H1 (cell line): Measurements from ENCODE around the gene COLQ. TPM values are rescaled to one million over a fixed set of nuclear protein-coding genes. Genes with fewer than 3 reads are reported as not detected.

ENCODE experiments used
- ASH2L ChIP-seq: fragments of 200-600, 300-600 bp; sonication (generic); IDR thresholded peaks from one replicate; pipeline ENCODE4 v1.7.1; 2017; ENCODE audit warnings: low read length
- ATF3 ChIP-seq: IDR thresholded peaks from 2 replicates; pipeline ENCODE4 v1.6.1; 2011; ENCODE audit warnings: low read depth, mild to moderate bottlenecking, low read length; ENCODE audit not compliant: insufficient read depth
- GTF2F1 ChIP-seq: IDR thresholded peaks from 2 replicates; pipeline ENCODE4 v1.6.1; 2012; ENCODE audit warnings: low read depth, low read length, improper control_type of control experiment, borderline replicate concordance
- POLR2A ChIP-seq, 2 experiments: IDR thresholded peaks; 1 replicate in 1 of 2; 2 replicates in 1 of 2; pipeline ENCODE4 v1.6.1; 2011; ENCODE audit warnings: low read depth in 2 of 2, low read length in 2 of 2, mild to moderate bottlenecking in 2 of 2; ENCODE audit errors: control extremely low read depth in 1 of 2
- RAD21 ChIP-seq, 2 experiments: IDR thresholded peaks in 1 of 2; conservative IDR thresholded peaks in 1 of 2; 2 replicates each; pipeline ENCODE4 v1.6.1; 2011; ENCODE audit warnings: low read depth in 2 of 2, low read length in 2 of 2, improper control_type of control experiment in 1 of 2, inconsistent platforms in 1 of 2, mild to moderate bottlenecking in 1 of 2, moderate library complexity in 1 of 2
- RBBP5 ChIP-seq: IDR thresholded peaks from 2 replicates; pipeline ENCODE4 v1.7.1; 2012; ENCODE audit warnings: low read depth, mild to moderate bottlenecking, inconsistent platforms, low read length, moderate library complexity, borderline replicate concordance
- RFX5 ChIP-seq: IDR thresholded peaks from 2 replicates; pipeline ENCODE4 v1.6.1; 2011; ENCODE audit warnings: low read depth, low read length, improper control_type of control experiment, borderline replicate concordance
- SIN3A ChIP-seq, 2 experiments: IDR thresholded peaks in 1 of 2; conservative IDR thresholded peaks in 1 of 2; 2 replicates each; pipeline ENCODE4 v1.6.1; 2011 to 2012; ENCODE audit warnings: low read length in 2 of 2, improper control_type of control experiment in 1 of 2, low read depth in 1 of 2, mild to moderate bottlenecking in 1 of 2
- SP4 ChIP-seq: IDR thresholded peaks from 2 replicates; pipeline ENCODE4 v1.6.1; 2012; ENCODE audit warnings: low read length, inconsistent platforms
- SUZ12 ChIP-seq: fragments of 200-600 bp; sonication (generic); IDR thresholded peaks from 2 replicates; pipeline ENCODE4 v1.6.1; 2012; ENCODE audit warnings: mild to moderate bottlenecking, inconsistent platforms, low read length, moderate library complexity, mixed read lengths
- polyA plus RNA-seq, 7 experiments: library from polyadenylated mRNA; depleted of rRNA in 3 of 7; stranded (reverse) in 5 of 7; unstranded in 2 of 7; fragments of >200 nt in 5 of 7; fragments of 200-250 nt in 2 of 7; gene quantifications; 1 replicate in 5 of 7; 2 replicates in 1 of 7; 4 replicates in 1 of 7; pipeline versions ENCODE4 v1.2.1 to v1.2.3, GENCODE V29; 2011 to 2013; ENCODE audit warnings: missing spikeins in 2 of 7, mixed read lengths in 2 of 7
- total RNA-seq: library from RNA; stranded (reverse); fragmentation: NEBNext Ultra II Directional; extraction: Animal tissue kit (Norgen Biotek cat#: 25700); gene quantifications from 2 replicates; pipeline ENCODE4 v1.2.1, GENCODE V29; 2021

Gene COLQ
- total and polyA plus RNA-seq, 2 of the 8 experiments (the other 6 are each of a cell fraction or from before 2014, with no cell fraction given), result 1.5 to 1.9 TPM

GRCh38 chr3:15427182-15427880 is 94.2 kb downstream of the COLQ start, which contains the start of the genes EAF1 and METTL6 (continued):
- TF ChIP-seq GTF2F1, result 0 out of 2 replicates have a peak, but pooled peaks have one; percentile 14
- peak; percentile 67 to 83; a peak in 3 of 4 replicates for TF ChIP-seq SIN3A (conservative IDR thresholded peaks at IDR 0.05 in 1 of 2, IDR thresholded peaks at IDR 0.05 in 1 of 2; ENCODE audit: low read depth in 1 of 2, low read length in 2 of 2)
- peak; percentile 25 to 69; a peak in 2 of 3 replicates for TF ChIP-seq POLR2A (IDR thresholded peaks at IDR 0.05; ENCODE audit: control extremely low read depth in 1 of 2, low read depth in 2 of 2, low read length in 2 of 2)
- TF ChIP-seq RAD21 (IDR thresholded peaks at IDR 0.05 in 1 of 2, conservative IDR thresholded peaks at IDR 0.05 in 1 of 2; ENCODE audit: low read depth in 2 of 2, low read length in 2 of 2), result 0 out of 4 replicates have a peak, but pooled peaks of 1 of the 2 experiments have one; percentile 10
- TF ChIP-seq SUZ12, result no peak
- TF ChIP-seq ATF3, result no peak
- TF ChIP-seq ASH2L, result peak; percentile 93
- no peak for TF ChIP-seq RFX5
- no peak for TF ChIP-seq SP4
- peak; percentile 89 for TF ChIP-seq RBBP5
